Measurements from ENCODE around the gene EEF1A2.

DNA sequence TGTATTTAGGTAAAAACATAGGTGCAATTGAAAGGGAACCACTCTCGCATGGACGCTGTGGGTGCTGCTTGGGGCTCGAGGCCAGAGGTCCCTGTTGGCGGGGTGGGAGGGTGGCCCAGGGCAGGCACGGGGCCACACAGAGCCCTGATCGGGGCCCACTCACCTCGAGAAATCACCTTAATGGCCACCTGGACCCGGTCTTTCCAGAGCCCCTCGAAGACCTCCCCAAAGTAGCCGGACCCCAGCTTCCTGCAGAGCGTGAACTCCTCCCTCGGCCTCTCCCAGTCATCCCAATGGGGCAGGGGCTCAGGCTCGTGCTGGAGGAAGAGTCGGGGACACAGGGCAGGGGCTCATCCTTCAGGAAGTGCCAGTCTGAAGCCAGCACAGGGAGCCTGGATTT lies 34.5 kb upstream of the EEF1A2 start:
- TF ChIP-seq, protein P1, sequence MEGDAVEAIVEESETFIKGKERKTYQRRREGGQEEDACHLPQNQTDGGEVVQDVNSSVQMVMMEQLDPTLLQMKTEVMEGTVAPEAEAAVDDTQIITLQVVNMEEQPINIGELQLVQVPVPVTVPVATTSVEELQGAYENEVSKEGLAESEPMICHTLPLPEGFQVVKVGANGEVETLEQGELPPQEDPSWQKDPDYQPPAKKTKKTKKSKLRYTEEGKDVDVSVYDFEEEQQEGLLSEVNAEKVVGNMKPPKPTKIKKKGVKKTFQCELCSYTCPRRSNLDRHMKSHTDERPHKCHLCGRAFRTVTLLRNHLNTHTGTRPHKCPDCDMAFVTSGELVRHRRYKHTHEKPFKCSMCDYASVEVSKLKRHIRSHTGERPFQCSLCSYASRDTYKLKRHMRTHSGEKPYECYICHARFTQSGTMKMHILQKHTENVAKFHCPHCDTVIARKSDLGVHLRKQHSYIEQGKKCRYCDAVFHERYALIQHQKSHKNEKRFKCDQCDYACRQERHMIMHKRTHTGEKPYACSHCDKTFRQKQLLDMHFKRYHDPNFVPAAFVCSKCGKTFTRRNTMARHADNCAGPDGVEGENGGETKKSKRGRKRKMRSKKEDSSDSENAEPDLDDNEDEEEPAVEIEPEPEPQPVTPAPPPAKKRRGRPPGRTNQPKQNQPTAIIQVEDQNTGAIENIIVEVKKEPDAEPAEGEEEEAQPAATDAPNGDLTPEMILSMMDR (IDR thresholded peaks at IDR 0.05): no peak
- TF ChIP-seq POLR2A (IDR thresholded peaks at IDR 0.05): no peak

All from lower leg skin (tissue), 3 donors.